Central memory CD8-positive, alpha-beta T cell (primary cell): ENCODE measurements around the gene TENM3.
"Not testable (repeated sequence)": the region's sequence is repeated elsewhere in the genome, so short reads cannot be mapped to it uniquely, and the experiment has no call there.

Source experiments
- ATAC-seq: fragments of 150-1000 bp; cut with Tn5 transposase; replicated peaks from 2 replicates; pipeline ENCODE4 v1.10.0; 2022; ENCODE audit warnings: mild to moderate bottlenecking, moderate FRiP score, moderate number of reproducible peaks; ENCODE audit not compliant: poor library complexity, severe bottlenecking; ENCODE audit errors: extremely low read depth
- DNase-seq, 2 donors: peaks; one replicate each; pipeline ENCODE4 v3.0.0; 2021; ENCODE audit warnings: low spot score in 2 of 2
- H3K27ac Mint-ChIP-seq: one replicate; pipeline ENCODE4 v1.8.0; 2022; ENCODE audit warnings: low read depth, mild to moderate bottlenecking, moderate library complexity, mixed read lengths
- H3K27me3 Mint-ChIP-seq: one replicate; pipeline ENCODE4 v1.8.0; 2022; ENCODE audit warnings: mixed read lengths
- H3K36me3 Mint-ChIP-seq: one replicate; pipeline ENCODE4 v1.8.0; 2022; ENCODE audit warnings: mild to moderate bottlenecking, moderate library complexity, mixed read lengths; ENCODE audit not compliant: insufficient read depth
- H3K4me1 Mint-ChIP-seq: one replicate; pipeline ENCODE4 v1.8.0; 2022; ENCODE audit warnings: mixed read lengths
- H3K4me3 Mint-ChIP-seq: one replicate; pipeline ENCODE4 v1.8.0; 2022; ENCODE audit warnings: mild to moderate bottlenecking, moderate library complexity, mixed read lengths
- H3K9me3 Mint-ChIP-seq: one replicate; pipeline ENCODE4 v1.8.0; 2022; ENCODE audit warnings: mixed read lengths

The TENM3 gene

GRCh38 chr4:182806259-182807252 is 563.4 kb downstream of the TENM3 start:
- Mint-ChIP-seq H3K36me3 (peaks cover 8% of the 10 kb centered on the region), H3K27ac (no peak overlapping the region), H3K27me3 (no peaks in the 10 kb centered on the region), H3K4me3 (peak overlapping the region; percentile 65), H3K4me1 (no peaks in the 10 kb centered on the region), H3K9me3 (no peaks in the 10 kb centered on the region)
- DNase-seq (peak; percentile 46 to 51), ATAC-seq (no peak)

GRCh38 chr4:182807346-182807745 is 564.1 kb downstream of the TENM3 start:
- Mint-ChIP-seq H3K27ac (no peak overlapping the region), H3K36me3 (peaks cover 8% of the 10 kb centered on the region)
- DNase-seq, result no peak

GRCh38 chr4:182807767-182808548 is 564.8 kb downstream of the TENM3 start:
- Mint-ChIP-seq H3K4me1 (peaks cover 1% of the 10 kb centered on the region), H3K9me3 (peaks cover under 1% of the 10 kb centered on the region), H3K27me3 (no peaks in the 10 kb centered on the region), H3K4me3 (peak overlapping the region; percentile 6), H3K27ac (no peak overlapping the region), H3K36me3 (peaks cover 8% of the 10 kb centered on the region)
- DNase-seq (no peak), ATAC-seq (no peak)

More at GRCh38 chr4:182807346-182807745, 564.1 kb downstream of the TENM3 start:
- Mint-ChIP-seq H3K9me3 (no peaks in the 10 kb centered on the region), H3K27me3 (no peaks in the 10 kb centered on the region), H3K4me1 (no peaks in the 10 kb centered on the region), H3K4me3 (no peak overlapping the region)
- ATAC-seq, result no peak

- H3K9me3 Mint-ChIP-seq, result peaks cover 7% of the 10 kb centered on the region
- peak; percentile 37 to 70 for DNase-seq
- no peak overlapping the region for H3K27ac Mint-ChIP-seq
- peak; percentile 73 for ATAC-seq
- H3K27me3 Mint-ChIP-seq, result no peaks in the 10 kb centered on the region
- peaks cover 12% of the 10 kb centered on the region for H3K36me3 Mint-ChIP-seq
- peak overlapping the region; percentile 44 for H3K4me3 Mint-ChIP-seq
- H3K4me1 Mint-ChIP-seq, result peaks cover 8% of the 10 kb centered on the region
These were observed 565.6 kb downstream of the TENM3 start for GRCh38 chr4:182808673-182809416.

GRCh38 chr4:182809417-182810102 is 566.4 kb downstream of the TENM3 start:
- DNase-seq (no peak), ATAC-seq (peak; percentile 4)
- peaks cover 8% of the 10 kb centered on the region for H3K4me1 Mint-ChIP-seq
- peaks cover 7% of the 10 kb centered on the region for H3K9me3 Mint-ChIP-seq
- peaks cover 12% of the 10 kb centered on the region for H3K36me3 Mint-ChIP-seq
- H3K27ac Mint-ChIP-seq, result no peak overlapping the region
- no peaks in the 10 kb centered on the region for H3K27me3 Mint-ChIP-seq
- H3K4me3 Mint-ChIP-seq, result peak overlapping the region; percentile 44

- Mint-ChIP-seq H3K9me3 (peaks cover 7% of the 10 kb centered on the region), H3K4me1 (peaks cover 8% of the 10 kb centered on the region), H3K4me3 (no peak overlapping the region), H3K27me3 (no peaks in the 10 kb centered on the region), H3K27ac (no peak overlapping the region), H3K36me3 (peaks cover 12% of the 10 kb centered on the region)
- DNase-seq, result no peak
- no peak for ATAC-seq
These were observed 567.0 kb downstream of the TENM3 start for GRCh38 chr4:182810103-182810615.

GRCh38 chr4:182812916-182813315 is 569.7 kb downstream of the TENM3 start:
- ATAC-seq, result no peak
- DNase-seq, result no peak
- peak overlapping the region; percentile 42 for H3K27ac Mint-ChIP-seq
- peaks cover 7% of the 10 kb centered on the region for H3K9me3 Mint-ChIP-seq
- peaks cover 8% of the 10 kb centered on the region for H3K4me1 Mint-ChIP-seq
- H3K4me3 Mint-ChIP-seq, result no peak overlapping the region
- H3K36me3 Mint-ChIP-seq, result peaks cover 12% of the 10 kb centered on the region
- H3K27me3 Mint-ChIP-seq, result no peaks in the 10 kb centered on the region

GRCh38 chr4:182814065-182814464 is 570.9 kb downstream of the TENM3 start:
- H3K4me3 Mint-ChIP-seq, H3K27me3 Mint-ChIP-seq, H3K36me3 Mint-ChIP-seq, H3K4me1 Mint-ChIP-seq, DNase-seq, ATAC-seq, H3K27ac Mint-ChIP-seq, H3K9me3 Mint-ChIP-seq: not testable (repeated sequence)

GRCh38 chr4:182818926-182819730 is 575.9 kb downstream of the TENM3 start:
- H3K27ac Mint-ChIP-seq, result no peak overlapping the region
- H3K4me1 Mint-ChIP-seq, result no peaks in the 10 kb centered on the region

GRCh38 chr4:182819751-182820150 is 576.5 kb downstream of the TENM3 start:
- ATAC-seq, result no peak
- no peaks in the 10 kb centered on the region for H3K9me3 Mint-ChIP-seq

More at GRCh38 chr4:182818926-182819730, 575.9 kb downstream of the TENM3 start:
- ATAC-seq, result no peak
- Mint-ChIP-seq H3K4me3 (no peak overlapping the region), H3K36me3 (no peaks in the 10 kb centered on the region), H3K9me3 (no peaks in the 10 kb centered on the region), H3K27me3 (no peaks in the 10 kb centered on the region)
- DNase-seq, result no peak

GRCh38 chr4:182822554-182822953 is 579.4 kb downstream of the TENM3 start:
- DNase-seq, result no peak
- no peaks in the 10 kb centered on the region for H3K4me1 Mint-ChIP-seq
- no peaks in the 10 kb centered on the region for H3K27me3 Mint-ChIP-seq
- H3K4me3 Mint-ChIP-seq, result no peak overlapping the region
- ATAC-seq, result no peak
- H3K36me3 Mint-ChIP-seq, result no peaks in the 10 kb centered on the region
- peak overlapping the region; percentile 36 for H3K27ac Mint-ChIP-seq
- no peaks in the 10 kb centered on the region for H3K9me3 Mint-ChIP-seq

More at GRCh38 chr4:182819751-182820150, 576.5 kb downstream of the TENM3 start:
- Mint-ChIP-seq H3K27me3 (no peaks in the 10 kb centered on the region), H3K4me1 (no peaks in the 10 kb centered on the region), H3K4me3 (no peak overlapping the region), H3K27ac (no peak overlapping the region), H3K36me3 (no peaks in the 10 kb centered on the region)
- no peak for DNase-seq
